Karpas-422 (cell line): ENCODE data around the gene LMNTD2. TPM values are rescaled to one million over a fixed set of nuclear protein-coding genes. Genes with fewer than 3 reads are reported as not detected.
A peak's percentile ranks its signal among the peaks of the same experiment; 100 is the strongest.
"Not testable (repeated sequence)": the region's sequence is repeated elsewhere in the genome, so short reads cannot be mapped to it uniquely, and the experiment has no call there.

ENCODE experiments used
- DNase-seq: peaks from one replicate; pipeline ENCODE4 v3.0.0-alpha.2; 2015
- H2AFZ ChIP-seq: fragments of 200-600 bp; sonication (generic); 2 replicates; pipeline ENCODE4 v1.6.1; 2014; ENCODE audit warnings: antibody characterized with exemption, low read length, mixed read lengths
- H3K27ac ChIP-seq: fragments of 200-600 bp; sonication (generic); 2 replicates; pipeline ENCODE4 v1.5.1; 2014; ENCODE audit warnings: mild to moderate bottlenecking, low read length, moderate library complexity
- H3K27me3 ChIP-seq: fragments of 200-600 bp; sonication (generic); 2 replicates; pipeline ENCODE4 v1.6.1; 2014; ENCODE audit warnings: low read length, mixed read lengths
- H3K36me3 ChIP-seq: fragments of 200-600 bp; sonication (generic); 2 replicates; pipeline ENCODE4 v1.6.1; 2014; ENCODE audit warnings: low read length, mixed read lengths; ENCODE audit not compliant: insufficient read depth
- H3K4me1 ChIP-seq: fragments of 200-600 bp; sonication (generic); 2 replicates; pipeline ENCODE4 v1.6.1; 2014; ENCODE audit warnings: mild to moderate bottlenecking, low read length, mixed read lengths
- H3K4me2 ChIP-seq: fragments of 200-600 bp; sonication (generic); 2 replicates; pipeline ENCODE4 v1.6.1; 2014; ENCODE audit warnings: low read length, low read depth, mild to moderate bottlenecking; ENCODE audit not compliant: poor library complexity, severe bottlenecking
- H3K4me3 ChIP-seq: fragments of 200-600 bp; sonication (generic); 2 replicates; pipeline ENCODE4 v1.5.1; 2014; ENCODE audit warnings: mild to moderate bottlenecking, antibody characterized with exemption, low read length, mixed read lengths
- H3K79me2 ChIP-seq: fragments of 200-600 bp; sonication (generic); 2 replicates; pipeline ENCODE4 v1.6.1; 2014; ENCODE audit warnings: mild to moderate bottlenecking, low read length, mixed read lengths
- H3K9ac ChIP-seq: fragments of 200-600 bp; sonication (generic); 2 replicates; pipeline ENCODE4 v1.6.0; 2014; ENCODE audit warnings: low read length
- H3K9me2 ChIP-seq: fragments of 200-600 bp; sonication (generic), shearing (Covaris generic); replicated peaks from 2 replicates; pipeline ENCODE4 v1.6.0; 2014; ENCODE audit warnings: mild to moderate bottlenecking, low read length, moderate library complexity; ENCODE audit not compliant: insufficient read depth
- H3K9me3 ChIP-seq: fragments of 300-700, 200-600 bp; sonication (generic); 2 replicates; pipeline ENCODE4 v1.6.1; 2014; ENCODE audit warnings: low read length, mixed read lengths
- H4K20me1 ChIP-seq: fragments of 200-600 bp; sonication (generic); 2 replicates; pipeline ENCODE4 v1.6.1; 2014; ENCODE audit warnings: mild to moderate bottlenecking, antibody characterized with exemption, low read length, low read depth; ENCODE audit not compliant: insufficient read depth
- total RNA-seq: library from RNA; depleted of rRNA; stranded (reverse); fragments of >200 nt; shearing (Covaris generic); gene quantifications from 2 replicates; pipeline ENCODE4 v1.2.3, GENCODE V29; 2014; ENCODE audit warnings: low replicate concordance

LMNTD2 gene
- total RNA-seq, 1 experiment from 2014 or later = 6.2 TPM

DNA sequence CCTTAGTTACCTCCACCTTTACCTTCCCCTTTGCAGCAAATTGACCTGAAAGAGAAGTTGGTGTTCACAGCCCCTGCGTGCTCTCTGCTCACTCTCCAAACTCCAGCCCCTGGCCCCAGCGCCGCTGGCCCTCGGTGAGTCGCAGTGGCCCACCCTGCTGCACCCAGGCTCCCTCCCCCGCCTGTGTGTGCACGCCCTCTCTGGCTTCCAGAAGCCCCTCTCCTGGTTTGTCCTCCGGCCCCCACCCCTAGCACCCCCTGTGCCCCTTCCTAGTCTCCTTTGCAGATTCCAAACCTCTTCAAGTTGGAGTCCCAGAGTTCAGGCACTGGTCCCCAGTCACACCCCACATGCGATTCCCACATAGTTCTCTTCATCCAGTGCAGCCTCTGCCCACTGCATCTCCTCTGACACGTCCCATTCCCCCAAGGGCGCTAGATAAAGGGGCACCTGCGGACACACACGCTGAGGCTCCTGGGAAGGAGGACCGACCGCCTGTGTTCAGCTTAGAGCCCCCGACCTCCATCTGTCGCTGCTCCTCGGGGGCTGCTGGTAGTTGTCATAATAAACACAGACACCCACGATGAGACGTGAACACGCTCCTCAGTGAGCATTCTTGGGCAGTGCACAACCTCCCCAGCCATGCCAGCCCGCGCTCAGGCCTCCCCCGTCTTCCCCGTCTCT lies 14.2 kb upstream of the LMNTD2 start:
- Histone ChIP-seq H2AFZ (no peak overlapping the region), H3K9ac (no peak overlapping the region)

GRCh38 chr11:574031-574570 lies 13.6 kb upstream of the LMNTD2 start:
- H3K27me3 ChIP-seq, H2AFZ ChIP-seq, H3K27ac ChIP-seq, H3K9me3 ChIP-seq, DNase-seq, H3K9ac ChIP-seq, H3K9me2 ChIP-seq, H3K36me3 ChIP-seq, H3K4me3 ChIP-seq: not testable (repeated sequence)
- H3K79me2 ChIP-seq = peaks cover 25% of the 10 kb centered on the region
- peaks cover 24% of the 10 kb centered on the region for H3K4me1 ChIP-seq
- H4K20me1 ChIP-seq = peaks cover 23% of the 10 kb centered on the region; the same call in 1 of the 2 replicates
- H3K4me2 ChIP-seq = peak overlapping the region; percentile 11

More for the DNA sequence above, 14.2 kb upstream of the LMNTD2 start:
- H3K36me3 ChIP-seq = no peaks in the 10 kb centered on the region
- H3K9me3 ChIP-seq = no peaks in the 10 kb centered on the region
- H3K79me2 ChIP-seq = peaks cover 31% of the 10 kb centered on the region
- no peaks in the 10 kb centered on the region for H3K27me3 ChIP-seq
- no peak overlapping the region for H3K4me3 ChIP-seq
- DNase-seq = no peak
- H4K20me1 ChIP-seq = peaks cover 29% of the 10 kb centered on the region
- H3K4me2 ChIP-seq = peak overlapping the region; percentile 11
- H3K27ac ChIP-seq = no peak overlapping the region
- H3K9me2 ChIP-seq = no peaks in the 10 kb centered on the region
- peaks cover 19% of the 10 kb centered on the region for H3K4me1 ChIP-seq

DNA sequence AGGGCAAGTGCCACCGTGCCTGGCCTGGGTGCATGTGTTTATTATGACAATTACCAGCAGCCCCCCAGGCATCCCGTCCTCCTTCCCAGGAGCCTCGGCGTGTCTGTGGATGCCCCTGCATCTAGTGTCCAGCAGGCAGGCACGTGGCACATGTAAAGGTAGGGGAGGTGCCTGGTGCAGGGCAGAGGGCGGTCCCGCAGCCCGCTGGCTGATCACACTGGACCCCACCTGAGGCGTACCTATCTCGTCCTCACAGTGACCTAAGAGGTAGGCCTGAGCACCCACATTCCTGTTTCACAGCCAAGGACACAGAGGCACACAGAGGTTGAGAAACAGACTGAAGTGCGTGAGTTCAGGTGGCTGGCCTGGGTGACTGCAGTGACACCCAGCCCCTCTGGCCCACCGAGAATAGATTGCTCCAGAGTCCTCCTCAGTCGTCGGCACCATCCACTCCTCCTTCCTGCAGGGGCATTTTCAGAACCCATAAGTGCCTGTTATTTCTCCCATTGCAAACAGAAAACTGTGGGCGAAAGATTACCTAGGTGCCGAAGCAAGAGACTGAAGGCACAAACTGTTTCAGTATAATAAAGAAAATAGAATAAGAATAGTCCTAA lies 12.7 kb upstream of the LMNTD2 start:
- no peak overlapping the region for H3K4me2 ChIP-seq

DNA sequence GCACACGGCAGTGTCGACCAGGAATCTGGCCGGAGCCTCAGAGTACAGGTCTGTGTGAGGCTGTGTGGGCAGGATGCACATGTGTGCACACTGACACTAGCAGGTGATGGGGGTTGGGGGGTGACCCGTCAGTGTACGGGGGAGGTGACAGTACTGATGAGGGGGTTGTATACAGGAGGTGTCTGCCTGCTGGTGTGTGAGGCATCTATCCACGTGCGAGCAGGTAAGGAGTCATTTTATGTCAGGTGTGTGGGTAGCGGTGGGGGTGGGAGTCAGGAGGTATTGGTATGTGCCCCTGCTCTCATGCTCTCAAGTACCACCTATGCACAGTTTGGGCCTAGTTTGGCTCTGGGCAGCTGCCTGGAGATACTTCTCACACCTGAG lies 11.3 kb upstream of the LMNTD2 start:
- Histone ChIP-seq H3K36me3 (no peaks in the 10 kb centered on the region), H2AFZ (no peak overlapping the region), H3K27ac (no peak overlapping the region), H3K9me2 (no peaks in the 10 kb centered on the region), H3K4me2 (no peak overlapping the region), H3K9me3 (no peaks in the 10 kb centered on the region), H3K4me3 (no peak overlapping the region), H4K20me1 (no peaks in the 10 kb centered on the region; the same call in 1 of the 2 replicates), H3K9ac (no peak overlapping the region), H3K79me2 (peaks cover 7% of the 10 kb centered on the region), H3K4me1 (peaks cover 23% of the 10 kb centered on the region), H3K27me3 (no peaks in the 10 kb centered on the region)
- no peak for DNase-seq

More for the DNA sequence above, 12.7 kb upstream of the LMNTD2 start:
- H3K9me3 ChIP-seq = no peaks in the 10 kb centered on the region
- H3K4me3 ChIP-seq = no peak overlapping the region
- H2AFZ ChIP-seq = no peak overlapping the region
- H3K9me2 ChIP-seq = no peaks in the 10 kb centered on the region
- DNase-seq = no peak
- peaks cover 14% of the 10 kb centered on the region; the same call in 1 of the 2 replicates for H4K20me1 ChIP-seq
- H3K79me2 ChIP-seq = peaks cover 16% of the 10 kb centered on the region
- H3K27me3 ChIP-seq = no peaks in the 10 kb centered on the region
- no peaks in the 10 kb centered on the region for H3K36me3 ChIP-seq
- no peak overlapping the region for H3K9ac ChIP-seq
- peaks cover 25% of the 10 kb centered on the region for H3K4me1 ChIP-seq
- no peak overlapping the region for H3K27ac ChIP-seq

GRCh38 chr11:569158-569885 lies 8.8 kb upstream of the LMNTD2 start:
- H2AFZ ChIP-seq = no peak overlapping the region

DNA sequence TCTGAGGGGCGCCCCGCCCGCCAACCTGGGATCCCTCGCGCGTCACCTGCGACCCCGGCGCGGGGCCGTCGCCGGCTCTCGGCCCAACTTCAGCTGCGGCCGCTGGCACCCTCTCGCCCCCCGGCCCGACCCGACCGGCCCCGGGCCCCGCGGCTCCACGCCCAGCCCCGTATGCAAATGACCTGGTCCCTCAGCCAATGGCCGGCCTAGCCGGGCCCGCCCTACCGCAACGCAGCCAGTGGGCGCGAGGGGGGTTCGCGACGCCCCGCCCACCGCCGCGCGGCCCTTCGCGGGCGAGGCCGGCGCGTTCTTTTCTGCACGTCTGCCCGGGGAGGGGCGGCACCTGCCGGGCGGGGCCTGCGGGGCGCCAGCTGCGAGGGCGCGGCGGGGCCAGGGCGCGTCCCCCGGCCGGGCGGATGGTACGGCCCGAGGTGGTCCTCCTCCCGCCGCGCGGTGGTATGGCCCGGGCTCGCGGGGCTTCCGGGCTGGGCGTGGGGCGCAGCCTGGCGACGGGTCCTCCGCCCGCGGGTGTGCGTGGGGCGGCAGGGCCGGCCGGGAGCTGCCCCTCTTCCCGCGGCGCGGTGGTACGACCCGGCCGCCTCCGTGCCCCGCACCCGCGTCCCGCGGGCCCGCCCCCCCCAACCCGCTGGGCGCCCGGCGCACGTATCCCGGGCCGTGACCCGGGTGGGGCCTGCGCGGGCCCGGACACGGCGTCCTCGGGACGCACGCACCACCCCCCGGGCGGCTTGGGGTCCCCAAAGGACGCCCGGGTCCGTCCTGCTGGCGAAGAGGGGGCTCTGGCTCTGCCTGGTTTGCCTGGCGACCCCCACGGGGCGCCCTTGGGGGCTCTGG lies 8.0 kb upstream of the LMNTD2 start:
- H3K4me1 ChIP-seq = peaks cover 16% of the 10 kb centered on the region
- no peaks in the 10 kb centered on the region for H3K9me3 ChIP-seq
- H3K9me2 ChIP-seq = no peaks in the 10 kb centered on the region
- H3K9ac ChIP-seq = peak overlapping the region; percentile 86
- peak overlapping the region; percentile 80 for H3K4me3 ChIP-seq
- H3K36me3 ChIP-seq = no peaks in the 10 kb centered on the region
- H2AFZ ChIP-seq = no peak overlapping the region
- H4K20me1 ChIP-seq = peaks cover 11% of the 10 kb centered on the region; the same call in 1 of the 2 replicates
- peak overlapping the region; percentile 95 for H3K4me2 ChIP-seq
- peak; percentile 98 for DNase-seq
- no peaks in the 10 kb centered on the region for H3K27me3 ChIP-seq
- H3K79me2 ChIP-seq = peaks cover 6% of the 10 kb centered on the region; the same call in 1 of the 2 replicates
- no peak overlapping the region for H3K27ac ChIP-seq

More at GRCh38 chr11:569158-569885, 8.8 kb upstream of the LMNTD2 start:
- Histone ChIP-seq H4K20me1 (0 out of 2 replicates have a peak, but pooled peaks cover 6% of the 10 kb centered on the region), H3K79me2 (peaks cover 6% of the 10 kb centered on the region; the same call in 1 of the 2 replicates), H3K9ac (peak overlapping the region; percentile 86), H3K4me1 (peaks cover 18% of the 10 kb centered on the region), H3K4me3 (peak overlapping the region; percentile 80), H3K36me3 (no peaks in the 10 kb centered on the region), H3K9me2 (no peaks in the 10 kb centered on the region), H3K9me3 (no peaks in the 10 kb centered on the region), H3K27ac (no peak overlapping the region), H3K4me2 (peak overlapping the region; percentile 95), H3K27me3 (no peaks in the 10 kb centered on the region)
- DNase-seq = no peak

GRCh38 chr11:567629-568292 lies 7.2 kb upstream of the LMNTD2 start:
- Histone ChIP-seq H3K36me3 (no peaks in the 10 kb centered on the region), H3K27me3 (no peaks in the 10 kb centered on the region), H3K9ac (peak overlapping the region; percentile 65), H3K4me2 (peak overlapping the region; percentile 83), H3K9me3 (no peaks in the 10 kb centered on the region), H4K20me1 (peaks cover 11% of the 10 kb centered on the region; the same call in 1 of the 2 replicates), H3K27ac (no peak overlapping the region; the same call in 1 of the 2 replicates), H3K4me3 (peak overlapping the region; percentile 68), H2AFZ (no peak overlapping the region), H3K4me1 (peaks cover 16% of the 10 kb centered on the region), H3K79me2 (peaks cover 6% of the 10 kb centered on the region; the same call in 1 of the 2 replicates), H3K9me2 (no peaks in the 10 kb centered on the region)
- no peak for DNase-seq
